ENCODE results near the gene QTRT2. TPM values are rescaled to one million over a fixed set of nuclear protein-coding genes. Genes with fewer than 3 reads are reported as not detected.

QTRT2 gene
- total and polyA plus RNA-seq, 2 donors (not counting 1 experiment from before 2014, with no cell fraction given): 8.8 to 13.5 TPM

GRCh38 chr3:114110439-114110838 lies 53.9 kb downstream of the QTRT2 start:
- Histone ChIP-seq H3K36me3 (ENCODE audit: control insufficient read depth, insufficient read depth, low read length) (no peaks in the 10 kb centered on the region), H3K4me1 (ENCODE audit: control insufficient read depth, extremely low read depth, insufficient read depth, low read length) (no peaks in the 10 kb centered on the region), H3K79me2 (ENCODE audit: control insufficient read depth, insufficient read depth, low read length) (no peaks in the 10 kb centered on the region), H3K4me2 (ENCODE audit: extremely low read depth, insufficient read depth, low read length) (no peak overlapping the region), H3K27me3 (ENCODE audit: control insufficient read depth, insufficient read depth, low read length) (no peaks in the 10 kb centered on the region), H3K9ac (ENCODE audit: insufficient read depth, low read length) (no peak overlapping the region), H2AFZ (ENCODE audit: low read length) (no peak overlapping the region), H3K4me3 (replicated peaks in 1 of 4; ENCODE audit: control extremely low read depth in 1 of 4, insufficient read depth in 1 of 4, low read depth in 3 of 4, low read length in 4 of 4) (no peak overlapping the region), H4K20me1 (ENCODE audit: control insufficient read depth, extremely low read depth, insufficient read depth, low read length) (no peaks in the 10 kb centered on the region), H3K27ac (ENCODE audit: insufficient read depth, low read length) (no peak overlapping the region), H3K9me3 (ENCODE audit: control insufficient read depth, insufficient read depth, low read depth, low read length) (no peaks in the 10 kb centered on the region)
- TF ChIP-seq, protein P1, sequence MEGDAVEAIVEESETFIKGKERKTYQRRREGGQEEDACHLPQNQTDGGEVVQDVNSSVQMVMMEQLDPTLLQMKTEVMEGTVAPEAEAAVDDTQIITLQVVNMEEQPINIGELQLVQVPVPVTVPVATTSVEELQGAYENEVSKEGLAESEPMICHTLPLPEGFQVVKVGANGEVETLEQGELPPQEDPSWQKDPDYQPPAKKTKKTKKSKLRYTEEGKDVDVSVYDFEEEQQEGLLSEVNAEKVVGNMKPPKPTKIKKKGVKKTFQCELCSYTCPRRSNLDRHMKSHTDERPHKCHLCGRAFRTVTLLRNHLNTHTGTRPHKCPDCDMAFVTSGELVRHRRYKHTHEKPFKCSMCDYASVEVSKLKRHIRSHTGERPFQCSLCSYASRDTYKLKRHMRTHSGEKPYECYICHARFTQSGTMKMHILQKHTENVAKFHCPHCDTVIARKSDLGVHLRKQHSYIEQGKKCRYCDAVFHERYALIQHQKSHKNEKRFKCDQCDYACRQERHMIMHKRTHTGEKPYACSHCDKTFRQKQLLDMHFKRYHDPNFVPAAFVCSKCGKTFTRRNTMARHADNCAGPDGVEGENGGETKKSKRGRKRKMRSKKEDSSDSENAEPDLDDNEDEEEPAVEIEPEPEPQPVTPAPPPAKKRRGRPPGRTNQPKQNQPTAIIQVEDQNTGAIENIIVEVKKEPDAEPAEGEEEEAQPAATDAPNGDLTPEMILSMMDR (conservative IDR thresholded peaks at IDR 0.05 in 1 of 2, IDR thresholded peaks at IDR 0.05 in 1 of 2; ENCODE audit: low read depth in 1 of 2, low read length in 2 of 2): no peak
- TF ChIP-seq EZH2 (IDR thresholded peaks at IDR 0.05; ENCODE audit: low read length, missing control alignments): no peak
- no peak for DNase-seq (ENCODE audit: low read depth in 2 of 2)

GRCh38 chr3:114111060-114111770 lies 54.7 kb downstream of the QTRT2 start:
- Histone ChIP-seq H2AFZ (ENCODE audit: low read length) (no peak overlapping the region), H3K27me3 (ENCODE audit: control insufficient read depth, insufficient read depth, low read length) (no peaks in the 10 kb centered on the region), H3K27ac (ENCODE audit: insufficient read depth, low read length) (no peak overlapping the region), H3K9me3 (ENCODE audit: control insufficient read depth, insufficient read depth, low read depth, low read length) (no peaks in the 10 kb centered on the region), H3K79me2 (ENCODE audit: control insufficient read depth, insufficient read depth, low read length) (no peaks in the 10 kb centered on the region), H3K4me3 (replicated peaks in 1 of 4; ENCODE audit: control extremely low read depth in 1 of 4, insufficient read depth in 1 of 4, low read depth in 3 of 4, low read length in 4 of 4) (no peak overlapping the region), H3K9ac (ENCODE audit: insufficient read depth, low read length) (no peak overlapping the region), H3K4me1 (ENCODE audit: control insufficient read depth, extremely low read depth, insufficient read depth, low read length) (no peaks in the 10 kb centered on the region), H4K20me1 (ENCODE audit: control insufficient read depth, extremely low read depth, insufficient read depth, low read length) (no peaks in the 10 kb centered on the region), H3K36me3 (ENCODE audit: control insufficient read depth, insufficient read depth, low read length) (no peaks in the 10 kb centered on the region), H3K4me2 (ENCODE audit: extremely low read depth, insufficient read depth, low read length) (no peak overlapping the region)
- TF ChIP-seq, protein P1 (conservative IDR thresholded peaks at IDR 0.05 in 1 of 2, IDR thresholded peaks at IDR 0.05 in 1 of 2; ENCODE audit: low read depth in 1 of 2, low read length in 2 of 2): no peak
- DNase-seq (ENCODE audit: low read depth in 2 of 2): no peak

GRCh38 chr3:114112696-114113095 lies 56.2 kb downstream of the QTRT2 start:
- Histone ChIP-seq H3K79me2 (ENCODE audit: control insufficient read depth, insufficient read depth, low read length) (no peaks in the 10 kb centered on the region), H3K36me3 (ENCODE audit: control insufficient read depth, insufficient read depth, low read length) (no peaks in the 10 kb centered on the region), H2AFZ (ENCODE audit: low read length) (no peak overlapping the region), H3K27ac (ENCODE audit: insufficient read depth, low read length) (no peak overlapping the region), H3K4me1 (ENCODE audit: control insufficient read depth, extremely low read depth, insufficient read depth, low read length) (no peaks in the 10 kb centered on the region), H3K4me2 (ENCODE audit: extremely low read depth, insufficient read depth, low read length) (no peak overlapping the region), H3K4me3 (replicated peaks in 1 of 4; ENCODE audit: control extremely low read depth in 1 of 4, insufficient read depth in 1 of 4, low read depth in 3 of 4, low read length in 4 of 4) (no peak overlapping the region), H3K27me3 (ENCODE audit: control insufficient read depth, insufficient read depth, low read length) (no peaks in the 10 kb centered on the region), H3K9me3 (ENCODE audit: control insufficient read depth, insufficient read depth, low read depth, low read length) (no peaks in the 10 kb centered on the region), H3K9ac (ENCODE audit: insufficient read depth, low read length) (no peak overlapping the region), H4K20me1 (ENCODE audit: control insufficient read depth, extremely low read depth, insufficient read depth, low read length) (no peaks in the 10 kb centered on the region)
- TF ChIP-seq EZH2 (IDR thresholded peaks at IDR 0.05; ENCODE audit: low read length, missing control alignments): no peak
- TF ChIP-seq, protein P1 (conservative IDR thresholded peaks at IDR 0.05 in 1 of 2, IDR thresholded peaks at IDR 0.05 in 1 of 2; ENCODE audit: low read depth in 1 of 2, low read length in 2 of 2): no peak
- DNase-seq (ENCODE audit: low read depth in 2 of 2): peak in 1 of 2 donors; percentile 73
